ENCODE results near the gene PLCH2. TPM values are rescaled to one million over a fixed set of nuclear protein-coding genes. Genes with fewer than 3 reads are reported as not detected.

Gene PLCH2
- total RNA-seq, 1 donor from 2014 or later = 30.7 TPM

DNA sequence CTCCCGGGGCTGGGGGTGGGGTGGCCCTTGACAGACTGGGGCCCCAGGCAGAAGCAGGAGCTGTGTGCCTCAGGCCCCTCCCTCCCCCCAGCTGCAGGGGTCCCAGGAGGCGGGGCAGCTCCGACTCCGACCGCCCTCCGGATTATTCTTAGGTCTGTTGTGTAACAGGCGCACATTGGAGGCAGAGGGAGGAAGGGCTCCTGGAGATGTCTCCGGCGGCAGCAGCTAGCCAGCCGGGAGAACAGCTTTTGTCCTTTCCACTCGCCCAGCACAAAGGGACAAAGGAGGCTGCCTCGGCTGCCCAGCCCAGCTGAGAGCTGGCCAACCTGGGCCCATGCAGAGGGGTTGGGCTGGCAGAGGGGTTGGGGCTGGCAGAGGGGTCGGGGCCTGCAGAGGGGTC, 29.7 kb upstream of the PLCH2 start:
- H3K4me1 ChIP-seq = peaks cover 6% of the 10 kb centered on the region
- no peaks in the 10 kb centered on the region for H3K9me3 ChIP-seq
- no peak overlapping the region for H3K27ac ChIP-seq
- no peaks in the 10 kb centered on the region for H3K36me3 ChIP-seq
- intact Hi-C loops (cut with DNase I) = no loop called here
- H3K4me3 ChIP-seq = no peak overlapping the region
- TF ChIP-seq POLR2A (IDR thresholded peaks at IDR 0.05) (no peak), POLR2AphosphoS5 (IDR thresholded peaks at IDR 0.05; ENCODE audit: insufficient read depth in 1 of 2, low read depth in 1 of 2) (no peak)
- TF ChIP-seq, protein P1, sequence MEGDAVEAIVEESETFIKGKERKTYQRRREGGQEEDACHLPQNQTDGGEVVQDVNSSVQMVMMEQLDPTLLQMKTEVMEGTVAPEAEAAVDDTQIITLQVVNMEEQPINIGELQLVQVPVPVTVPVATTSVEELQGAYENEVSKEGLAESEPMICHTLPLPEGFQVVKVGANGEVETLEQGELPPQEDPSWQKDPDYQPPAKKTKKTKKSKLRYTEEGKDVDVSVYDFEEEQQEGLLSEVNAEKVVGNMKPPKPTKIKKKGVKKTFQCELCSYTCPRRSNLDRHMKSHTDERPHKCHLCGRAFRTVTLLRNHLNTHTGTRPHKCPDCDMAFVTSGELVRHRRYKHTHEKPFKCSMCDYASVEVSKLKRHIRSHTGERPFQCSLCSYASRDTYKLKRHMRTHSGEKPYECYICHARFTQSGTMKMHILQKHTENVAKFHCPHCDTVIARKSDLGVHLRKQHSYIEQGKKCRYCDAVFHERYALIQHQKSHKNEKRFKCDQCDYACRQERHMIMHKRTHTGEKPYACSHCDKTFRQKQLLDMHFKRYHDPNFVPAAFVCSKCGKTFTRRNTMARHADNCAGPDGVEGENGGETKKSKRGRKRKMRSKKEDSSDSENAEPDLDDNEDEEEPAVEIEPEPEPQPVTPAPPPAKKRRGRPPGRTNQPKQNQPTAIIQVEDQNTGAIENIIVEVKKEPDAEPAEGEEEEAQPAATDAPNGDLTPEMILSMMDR (IDR thresholded peaks at IDR 0.05) = no peak
- DNase-seq (ENCODE audit: extremely low spot score in 2 of 2) = no peak
- no peaks in the 10 kb centered on the region for H3K27me3 ChIP-seq

DNA sequence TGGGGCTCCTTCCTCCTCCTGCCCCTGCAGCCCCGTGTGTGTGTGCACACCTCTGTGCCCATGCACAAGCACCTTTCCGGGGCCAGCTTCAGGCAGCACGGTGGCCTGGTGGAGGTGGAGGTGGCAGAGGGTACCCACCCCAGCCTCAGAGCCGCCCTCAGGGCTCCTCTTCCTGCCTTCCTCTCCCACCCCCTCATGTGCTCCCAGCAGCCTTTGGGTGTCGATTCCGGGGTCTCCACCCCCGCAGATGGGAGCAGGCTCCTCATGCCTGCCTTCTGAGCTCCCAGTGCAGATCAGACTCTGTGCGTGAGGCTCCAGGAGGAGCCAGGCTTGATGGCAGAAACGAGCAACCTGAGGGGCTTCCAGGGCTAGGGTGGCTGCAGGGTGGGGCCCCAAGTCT, 29.2 kb upstream of the PLCH2 start:
- H3K27me3 ChIP-seq = no peaks in the 10 kb centered on the region
- H3K9me3 ChIP-seq = no peaks in the 10 kb centered on the region
- peaks cover 6% of the 10 kb centered on the region for H3K4me1 ChIP-seq
- intact Hi-C loops (cut with DNase I) = no loop called here
- no peak overlapping the region for H3K27ac ChIP-seq
- H3K4me3 ChIP-seq = no peak overlapping the region
- no peak for DNase-seq (ENCODE audit: extremely low spot score in 2 of 2)
- TF ChIP-seq POLR2A (IDR thresholded peaks at IDR 0.05) (no peak), POLR2AphosphoS5 (IDR thresholded peaks at IDR 0.05; ENCODE audit: insufficient read depth in 1 of 2, low read depth in 1 of 2) (no peak)
- TF ChIP-seq, protein P1 (IDR thresholded peaks at IDR 0.05) = no peak
- H3K36me3 ChIP-seq = no peaks in the 10 kb centered on the region

GRCh38 chr1:2447276-2448097, 28.6 kb upstream of the PLCH2 start:
- no peak overlapping the region for H3K4me3 ChIP-seq
- H3K9me3 ChIP-seq = no peaks in the 10 kb centered on the region
- no peak overlapping the region for H3K27ac ChIP-seq
- peaks cover 6% of the 10 kb centered on the region for H3K4me1 ChIP-seq
- H3K36me3 ChIP-seq = no peaks in the 10 kb centered on the region
- TF ChIP-seq, protein P1 (IDR thresholded peaks at IDR 0.05) = no peak
- no peak for TF ChIP-seq POLR2AphosphoS5 (IDR thresholded peaks at IDR 0.05; ENCODE audit: insufficient read depth in 1 of 2, low read depth in 1 of 2)
- no peak for TF ChIP-seq POLR2A (IDR thresholded peaks at IDR 0.05)
- no peak for DNase-seq (ENCODE audit: extremely low spot score in 2 of 2)
- no peaks in the 10 kb centered on the region for H3K27me3 ChIP-seq
- intact Hi-C loops (cut with DNase I) = no loop called here

DNA sequence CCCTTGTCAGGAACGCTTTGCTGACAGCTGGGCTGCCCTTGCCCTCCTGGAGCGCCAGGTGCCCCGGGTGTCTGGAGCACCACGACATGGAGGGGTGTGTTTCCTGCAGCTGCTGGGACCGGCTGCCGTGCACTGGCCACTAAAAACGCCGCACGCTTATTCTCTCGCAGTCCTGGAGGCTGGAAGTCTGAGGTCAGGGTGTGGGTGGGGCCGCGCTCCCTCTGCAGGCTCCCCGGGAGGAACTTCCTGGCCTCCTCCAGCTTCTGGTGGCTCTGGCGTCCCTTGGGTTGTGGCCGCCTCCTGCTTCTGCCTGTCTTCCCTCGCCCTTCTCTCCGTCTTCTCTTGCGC, 28.0 kb upstream of the PLCH2 start:
- no peak for DNase-seq (ENCODE audit: extremely low spot score in 2 of 2)
- Histone ChIP-seq H3K9me3 (no peaks in the 10 kb centered on the region), H3K36me3 (no peaks in the 10 kb centered on the region), H3K27ac (no peak overlapping the region), H3K4me1 (peaks cover 2% of the 10 kb centered on the region), H3K4me3 (no peak overlapping the region), H3K27me3 (no peaks in the 10 kb centered on the region)
- TF ChIP-seq, protein P1 (IDR thresholded peaks at IDR 0.05) = no peak
- TF ChIP-seq POLR2AphosphoS5 (IDR thresholded peaks at IDR 0.05; ENCODE audit: insufficient read depth in 1 of 2, low read depth in 1 of 2) (no peak), POLR2A (IDR thresholded peaks at IDR 0.05) (no peak)
- intact Hi-C loops (cut with DNase I) = no loop called here
